ENCODE data around the gene EFEMP2.

- TF ChIP-seq POLR2A (IDR thresholded peaks at IDR 0.05): no peak
- TF ChIP-seq, protein P1, sequence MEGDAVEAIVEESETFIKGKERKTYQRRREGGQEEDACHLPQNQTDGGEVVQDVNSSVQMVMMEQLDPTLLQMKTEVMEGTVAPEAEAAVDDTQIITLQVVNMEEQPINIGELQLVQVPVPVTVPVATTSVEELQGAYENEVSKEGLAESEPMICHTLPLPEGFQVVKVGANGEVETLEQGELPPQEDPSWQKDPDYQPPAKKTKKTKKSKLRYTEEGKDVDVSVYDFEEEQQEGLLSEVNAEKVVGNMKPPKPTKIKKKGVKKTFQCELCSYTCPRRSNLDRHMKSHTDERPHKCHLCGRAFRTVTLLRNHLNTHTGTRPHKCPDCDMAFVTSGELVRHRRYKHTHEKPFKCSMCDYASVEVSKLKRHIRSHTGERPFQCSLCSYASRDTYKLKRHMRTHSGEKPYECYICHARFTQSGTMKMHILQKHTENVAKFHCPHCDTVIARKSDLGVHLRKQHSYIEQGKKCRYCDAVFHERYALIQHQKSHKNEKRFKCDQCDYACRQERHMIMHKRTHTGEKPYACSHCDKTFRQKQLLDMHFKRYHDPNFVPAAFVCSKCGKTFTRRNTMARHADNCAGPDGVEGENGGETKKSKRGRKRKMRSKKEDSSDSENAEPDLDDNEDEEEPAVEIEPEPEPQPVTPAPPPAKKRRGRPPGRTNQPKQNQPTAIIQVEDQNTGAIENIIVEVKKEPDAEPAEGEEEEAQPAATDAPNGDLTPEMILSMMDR (IDR thresholded peaks at IDR 0.05): no peak
Observed at GRCh38 chr11:65854161-65854592, 18.4 kb downstream of the EFEMP2 start.

Data from esophagus squamous epithelium (tissue), 4 donors.